Hepatocyte (in vitro differentiated cells): ENCODE data around the gene GOLT1A. TPM values are rescaled to one million over a fixed set of nuclear protein-coding genes. Genes with fewer than 3 reads are reported as not detected.

Experiments used
- DNase-seq: peaks from one replicate; pipeline ENCODE4 v3.0.0-alpha.2; 2016; ENCODE audit warnings: low spot score
- H2AFZ ChIP-seq: fragments of 200-600 bp; sonication (generic); 2 replicates; pipeline ENCODE4 v1.6.0; 2016; ENCODE audit warnings: antibody characterized with exemption, mild to moderate bottlenecking
- H3K27ac ChIP-seq: fragments of 200-600 bp; sonication (generic); 2 replicates; pipeline ENCODE4 v1.5.1; 2016; ENCODE audit warnings: mild to moderate bottlenecking
- H3K27me3 ChIP-seq: fragments of 200-600 bp; sonication (generic); 2 replicates; pipeline ENCODE4 v1.6.1; 2016
- H3K36me3 ChIP-seq: fragments of 200-600 bp; sonication (generic); replicated peaks from 2 replicates; pipeline ENCODE4 v1.5.1; 2016; ENCODE audit warnings: low read depth; ENCODE audit not compliant: insufficient read depth
- H3K4me1 ChIP-seq: fragments of 200-600 bp; sonication (generic); 2 replicates; pipeline ENCODE4 v1.5.1; 2016; ENCODE audit warnings: mild to moderate bottlenecking, moderate library complexity; ENCODE audit not compliant: insufficient read depth
- H3K4me2 ChIP-seq: fragments of 200-600 bp; sonication (generic); 2 replicates; pipeline ENCODE4 v1.6.0; 2016
- H3K4me3 ChIP-seq: fragments of 200-600 bp; sonication (generic); 2 replicates; pipeline ENCODE4 v1.5.1; 2016; ENCODE audit warnings: mild to moderate bottlenecking
- H3K79me2 ChIP-seq: fragments of 200-600 bp; sonication (generic); 2 replicates; pipeline ENCODE4 v1.6.0; 2017; ENCODE audit warnings: mild to moderate bottlenecking
- H3K9me2 ChIP-seq: fragments of 200-600 bp; sonication (generic); replicated peaks from 2 replicates; pipeline ENCODE4 v1.6.0; 2017; ENCODE audit warnings: mild to moderate bottlenecking; ENCODE audit not compliant: insufficient read depth
- H3K9me3 ChIP-seq: fragments of 200-600 bp; sonication (generic); 2 replicates; pipeline ENCODE4 v1.5.1; 2016; ENCODE audit warnings: low read depth, mild to moderate bottlenecking
- H4K20me1 ChIP-seq: fragments of 200-600 bp; sonication (generic); 2 replicates; pipeline ENCODE4 v1.6.0; 2016; ENCODE audit warnings: mild to moderate bottlenecking; ENCODE audit not compliant: insufficient read depth, poor library complexity, severe bottlenecking
- CTCF ChIP-seq: fragments of 200-600 bp; sonication (generic); IDR thresholded peaks from 2 replicates; pipeline ENCODE4 v1.5.1; 2016; ENCODE audit warnings: antibody characterized with exemption, mild to moderate bottlenecking; ENCODE audit not compliant: poor library complexity
- EZH2 ChIP-seq: fragments of 200-600 bp; sonication (generic); IDR thresholded peaks from 2 replicates; pipeline ENCODE4 v1.6.1; 2016; ENCODE audit warnings: antibody characterized with exemption, mild to moderate bottlenecking, borderline replicate concordance
- EZH2phosphoT487 ChIP-seq: fragments of 200-600 bp; sonication (generic); IDR thresholded peaks from one replicate; pipeline ENCODE4 v1.6.1; 2018; ENCODE audit warnings: antibody characterized with exemption, mild to moderate bottlenecking, low read depth, moderate library complexity; ENCODE audit not compliant: unreplicated experiment, severe bottlenecking
- WGBS: methylation state at CpG from one replicate; pipeline ENCODE4 v1.1.6; 2016; ENCODE audit warnings: low lambda C conversion rate; ENCODE audit errors: missing lambda C conversion rate; 5-methylcytosine and 5-hydroxymethylcytosine counted together
- polyA plus RNA-seq: library from polyadenylated mRNA; unstranded; fragments of >200 nt; fragmentation: Nextera tagmentation; extraction: Ambion mirVana; gene quantifications from 2 replicates; pipeline ENCODE4 v1.2.1, GENCODE V29; 2016
- total RNA-seq: library from RNA; depleted of rRNA; stranded (reverse); fragments of >200 nt; gene quantifications from 2 replicates; pipeline ENCODE4 v1.2.3, GENCODE V29; 2014

GOLT1A gene
- total and polyA plus RNA-seq, 2 experiments from 2014 or later, result 13.6 to 36.0 TPM

- Histone ChIP-seq H3K79me2 (no peaks in the 10 kb centered on the region), H2AFZ (no peak overlapping the region), H3K36me3 (no peaks in the 10 kb centered on the region), H3K9me2 (no peaks in the 10 kb centered on the region), H3K4me1 (peaks cover 12% of the 10 kb centered on the region), H3K4me3 (no peak overlapping the region), H3K27ac (no peak overlapping the region), H3K4me2 (no peak overlapping the region), H3K27me3 (no peaks in the 10 kb centered on the region), H4K20me1 (no peaks in the 10 kb centered on the region), H3K9me3 (no peaks in the 10 kb centered on the region)
- WGBS, result 94% methylated on average over 5 of the region's 5 CpGs
- no peak for DNase-seq
- TF ChIP-seq EZH2, result no peak
- no peak for TF ChIP-seq CTCF
- TF ChIP-seq EZH2phosphoT487, result no peak
These were observed 16.7 kb downstream of the GOLT1A start for GRCh38 chr1:204197068-204197467.

- Histone ChIP-seq H3K9me2 (no peaks in the 10 kb centered on the region), H3K4me1 (peaks cover 13% of the 10 kb centered on the region), H3K4me3 (no peak within 1 kb of the TSS), H3K79me2 (no peaks in the 10 kb centered on the region), H3K27me3 (no peaks in the 10 kb centered on the region), H3K4me2 (no peak within 1 kb of the TSS), H4K20me1 (no peaks in the 10 kb centered on the region), H2AFZ (no peak within 1 kb of the TSS), H3K36me3 (no peaks in the 10 kb centered on the region), H3K9me3 (no peaks in the 10 kb centered on the region), H3K27ac (no peak within 1 kb of the TSS)
- WGBS, result 58% methylated on average over 18 of the region's 18 CpGs
- TF ChIP-seq EZH2phosphoT487, result no peak
- no peak for TF ChIP-seq CTCF
- no peak for TF ChIP-seq EZH2
- DNase-seq, result no peak
These were observed 17.6 kb downstream of the GOLT1A start, which contains the start of gene KISS1 for GRCh38 chr1:204196068-204196795. Gene KISS1, minus strand, starts transcription at chr1:204196491. Its CDS starts 3,615 bp downstream, at chr1:204192876.

- no peak overlapping the region for H2AFZ ChIP-seq
- no peak for DNase-seq
- H3K4me1 ChIP-seq, result peaks cover 23% of the 10 kb centered on the region
- no peaks in the 10 kb centered on the region for H3K36me3 ChIP-seq
- H3K9me2 ChIP-seq, result no peaks in the 10 kb centered on the region
- no peaks in the 10 kb centered on the region for H3K27me3 ChIP-seq
- TF ChIP-seq EZH2phosphoT487, result no peak
- no peak for TF ChIP-seq CTCF
- TF ChIP-seq EZH2, result no peak
- 89% methylated on average over 5 of the region's 7 CpGs for WGBS
- H4K20me1 ChIP-seq, result no peaks in the 10 kb centered on the region
- no peaks in the 10 kb centered on the region for H3K9me3 ChIP-seq
- H3K27ac ChIP-seq, result no peak overlapping the region
- H3K4me2 ChIP-seq, result no peak overlapping the region
- no peaks in the 10 kb centered on the region for H3K79me2 ChIP-seq
- H3K4me3 ChIP-seq, result no peak overlapping the region
These were observed 19.0 kb downstream of the GOLT1A start for GRCh38 chr1:204194771-204195170.
